Left lung (tissue), 10 donors: ENCODE data around the gene SEC22A. TPM values are rescaled to one million over a fixed set of nuclear protein-coding genes. Genes with fewer than 3 reads are reported as not detected.

Experiments
- ATAC-seq: fragments of 200-7000 bp; cut with Tn5 transposase; one replicate; pipeline ENCODE4 v1.9.1; 2020; ENCODE audit warnings: moderate library complexity
- DNase-seq, 4 donors: peaks; one replicate each; pipeline ENCODE4 v3.0.0-alpha.2; 2013 to 2020
- H3K27ac ChIP-seq, 2 donors: fragments of 200-600 bp; sonication (generic) in 1 of 2; one replicate each; pipeline versions ENCODE4 v1.5.0 to v1.8.0; 2020 to 2021
- H3K27me3 ChIP-seq, 2 donors: fragments of 200-600 bp; sonication (generic) in 1 of 2; one replicate each; pipeline versions ENCODE4 v1.5.0 to v1.8.0; 2020 to 2021
- H3K36me3 ChIP-seq, 2 donors: fragments of 200-600 bp; sonication (generic) in 1 of 2; one replicate each; pipeline versions ENCODE4 v1.5.0 to v1.8.0; 2020 to 2021
- H3K4me1 ChIP-seq, 2 donors: fragments of 200-600 bp; one replicate each; pipeline ENCODE4 v1.8.0; 2021
- H3K4me3 ChIP-seq, 2 donors: fragments of 200-600 bp; sonication (generic) in 1 of 2; one replicate each; pipeline versions ENCODE4 v1.5.0 to v1.8.0; 2020 to 2021; ENCODE audit warnings: mild to moderate bottlenecking in 1 of 2
- H3K9me3 ChIP-seq, 2 donors: fragments of 200-600 bp; sonication (generic) in 1 of 2; one replicate each; pipeline versions ENCODE4 v1.5.0 to v1.8.0; 2020 to 2021
- CTCF ChIP-seq, 2 donors: fragments of 200-600 bp; sonication (generic) in 1 of 2; IDR thresholded peaks; one replicate each; pipeline versions ENCODE4 v1.5.0 to v1.8.0; 2021; ENCODE audit warnings: antibody characterized with exemption in 2 of 2
- intact Hi-C, 2 donors: fragments of 100-400 bp; cut with DNase I; formaldehyde crosslinking; loops; one replicate each; pipeline versions ENCODE4 v1.11.2 to v1.14.2; 2022
- polyA plus RNA-seq, 6 donors: library from polyadenylated mRNA; unstranded; fragments of 120-200 nt; gene quantifications; one replicate each; pipeline ENCODE4 v1.2.1, GENCODE V29; 2013; ENCODE audit not compliant: insufficient read length in 6 of 6
- total RNA-seq, 2 donors: library from RNA; stranded (reverse); fragmentation: NEBNext Ultra II Directional; extraction: Animal tissue kit (Norgen Biotek cat#: 25700); gene quantifications; one replicate each; pipeline ENCODE4 v1.2.1, GENCODE V29; 2021
- donor health status: DM: no; HTN: yes; CAD: no.
- donor health status: DM: no; HTN: no; CAD: no.

The SEC22A gene
- total and polyA plus RNA-seq, 8 donors = 15.7 to 35.9 (median 27.8) TPM

GRCh38 chr3:123188058-123188457, 13.7 kb upstream of the SEC22A start:
- TF ChIP-seq CTCF (IDR thresholded peaks at IDR 0.05) = no peak
- ATAC-seq = no peak
- no peaks in the 10 kb centered on the region for H3K27me3 ChIP-seq

GRCh38 chr3:123193448-123194101, 8.2 kb upstream of the SEC22A start:
- intact Hi-C loops = no loop called here
- no peak for ATAC-seq
- Histone ChIP-seq H3K4me3 (no peak overlapping the region), H3K9me3 (no peaks in the 10 kb centered on the region), H3K27me3 (no peaks in the 10 kb centered on the region), H3K27ac (no peak overlapping the region), H3K4me1 (no peaks in the 10 kb centered on the region), H3K36me3 (no peaks in the 10 kb centered on the region)
- DNase-seq = no peak
- no peak for TF ChIP-seq CTCF (IDR thresholded peaks at IDR 0.05)

More at GRCh38 chr3:123188058-123188457, 13.7 kb upstream of the SEC22A start:
- intact Hi-C loops = no loop called here
- DNase-seq = no peak
- no peaks in the 10 kb centered on the region for H3K9me3 ChIP-seq
- H3K4me3 ChIP-seq = no peak overlapping the region
- H3K27ac ChIP-seq = no peak overlapping the region
- no peaks in the 10 kb centered on the region for H3K4me1 ChIP-seq
- no peaks in the 10 kb centered on the region for H3K36me3 ChIP-seq

GRCh38 chr3:123194552-123194951, 7.2 kb upstream of the SEC22A start:
- peak; percentile 81 for ATAC-seq
- intact Hi-C loops = no loop called here

GRCh38 chr3:123198372-123198771, 3.4 kb upstream of the SEC22A start:
- ATAC-seq (no peak), DNase-seq (no peak)
- no peak for TF ChIP-seq CTCF (IDR thresholded peaks at IDR 0.05)
- Histone ChIP-seq H3K4me1 (peaks cover 10 to 18% of the 10 kb centered on the region in 2 donors), H3K27me3 (no peaks in the 10 kb centered on the region), H3K27ac (no peak overlapping the region), H3K9me3 (no peaks in the 10 kb centered on the region), H3K4me3 (no peak overlapping the region), H3K36me3 (no peaks in the 10 kb centered on the region)
- intact Hi-C loops = no loop called here

More at GRCh38 chr3:123194552-123194951, 7.2 kb upstream of the SEC22A start:
- Histone ChIP-seq H3K4me1 (no peaks in the 10 kb centered on the region), H3K27me3 (no peaks in the 10 kb centered on the region), H3K9me3 (no peaks in the 10 kb centered on the region), H3K27ac (no peak overlapping the region), H3K36me3 (no peaks in the 10 kb centered on the region), H3K4me3 (no peak overlapping the region)
- peak; percentile 11 to 18 for TF ChIP-seq CTCF (IDR thresholded peaks at IDR 0.05)
- no peak for DNase-seq

GRCh38 chr3:123201223-123201556, 553 bp upstream of the SEC22A start:
- intact Hi-C loops = no loop called here
- Histone ChIP-seq H3K4me1 (peaks cover 10 to 18% of the 10 kb centered on the region in 2 donors), H3K36me3 (no peaks in the 10 kb centered on the region), H3K4me3 (peak overlapping the region; percentile 71 to 80), H3K9me3 (no peaks in the 10 kb centered on the region), H3K27ac (peak overlapping the region; percentile 65 to 78), H3K27me3 (no peaks in the 10 kb centered on the region)
- no peak for TF ChIP-seq CTCF (IDR thresholded peaks at IDR 0.05)
- no peak for DNase-seq
- ATAC-seq = no peak
